Natural killer cell treated with Interleukin-12 subunit alpha and Interleukin-12 subunit beta and Interleukin-15 and Interleukin-18, amount 100 ng/mL, for 72 hours (primary cell): Measurements from ENCODE around the gene SLTM. TPM values are rescaled to one million over a fixed set of nuclear protein-coding genes. Genes with fewer than 3 reads are reported as not detected.
"Not testable (repeated sequence)": the region's sequence is repeated elsewhere in the genome, so short reads cannot be mapped to it uniquely, and the experiment has no call there.

ENCODE experiments used
- ATAC-seq, 2 donors: fragments of 150-1000 bp; cut with Tn5 transposase in 1 of 2; sonication (Bioruptor Pico), chemical (Tn5 transposase) in 1 of 2; 2 replicates each; pipeline ENCODE4 v1.10.0; 2021
- DNase-seq: peaks from one replicate; pipeline ENCODE4 v3.0.0; 2022; ENCODE audit warnings: low spot score
- H3K27ac Mint-ChIP-seq, 2 donors: 1 replicate in 1 of 2; 2 replicates in 1 of 2; pipeline ENCODE4 v1.8.0; 2022; ENCODE audit warnings: mixed read lengths in 2 of 2, mild to moderate bottlenecking in 1 of 2, moderate library complexity in 1 of 2
- H3K27me3 Mint-ChIP-seq, 2 donors: 1 replicate in 1 of 2; 2 replicates in 1 of 2; pipeline ENCODE4 v1.8.0; 2022; ENCODE audit warnings: mixed read lengths in 2 of 2
- H3K36me3 Mint-ChIP-seq: one replicate; pipeline ENCODE4 v1.8.0; 2022; ENCODE audit warnings: mixed read lengths
- H3K4me1 Mint-ChIP-seq, 2 donors: 1 replicate in 1 of 2; 2 replicates in 1 of 2; pipeline ENCODE4 v1.8.0; 2022; ENCODE audit warnings: low read depth in 2 of 2, mixed read lengths in 2 of 2, mild to moderate bottlenecking in 1 of 2
- H3K4me3 Mint-ChIP-seq: one replicate; pipeline ENCODE4 v1.8.0; 2022; ENCODE audit warnings: mixed read lengths
- H3K9me3 Mint-ChIP-seq: 2 replicates; pipeline ENCODE4 v1.8.0; 2022; ENCODE audit warnings: mixed read lengths
- total RNA-seq, 2 donors: library from RNA; stranded (reverse); gene quantifications; one replicate each; pipeline ENCODE4 v1.2.3, GENCODE V29; 2022

Gene SLTM
- total RNA-seq, 2 donors from 2014 or later, result 131 to 163 TPM

DNA sequence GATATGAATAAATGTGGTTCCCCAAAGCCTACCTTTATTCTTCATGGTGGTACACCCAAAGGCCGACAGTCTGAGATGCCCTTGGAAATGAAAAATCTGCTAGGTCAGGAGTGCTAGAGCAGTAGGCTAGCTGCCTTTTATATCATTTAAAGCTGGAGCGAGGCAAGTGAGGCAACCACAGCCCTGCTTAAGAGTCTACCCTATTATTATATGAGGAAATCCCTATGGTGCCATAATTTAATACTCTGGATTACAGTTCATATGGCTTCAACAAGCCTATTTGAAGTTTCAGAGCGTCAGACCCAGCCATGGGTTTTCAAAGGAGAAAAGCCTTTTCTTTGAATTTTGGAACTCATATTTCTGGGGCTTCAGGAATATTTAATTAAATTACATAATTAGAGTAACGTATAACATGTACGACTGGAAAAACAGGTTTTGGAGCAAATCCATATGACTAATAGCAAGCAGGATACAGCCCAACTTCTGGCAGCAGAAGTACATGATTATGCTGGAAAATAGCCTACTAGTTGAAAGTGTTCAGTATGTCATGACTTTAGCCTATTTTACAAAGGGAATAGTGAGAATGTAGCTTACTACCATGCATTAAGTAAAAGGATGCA, 18.0 kb upstream of the SLTM start:
- Mint-ChIP-seq H3K4me3 (no peak overlapping the region), H3K27ac (no peak overlapping the region), H3K9me3 (no peaks in the 10 kb centered on the region), H3K27me3 (peaks cover 5 to 10% of the 10 kb centered on the region in 2 donors), H3K36me3 (no peaks in the 10 kb centered on the region), H3K4me1 (peaks cover 0 to 3% of the 10 kb centered on the region in 2 donors)
- DNase-seq (no peak), ATAC-seq (no peak)

- H3K9me3 Mint-ChIP-seq, result no peaks in the 10 kb centered on the region
- DNase-seq, result no peak
- peaks cover 5 to 11% of the 10 kb centered on the region in 2 donors for H3K27me3 Mint-ChIP-seq
- no peaks in the 10 kb centered on the region for H3K36me3 Mint-ChIP-seq
- H3K4me1 Mint-ChIP-seq, result no peaks in the 10 kb centered on the region
- no peak for ATAC-seq
- H3K27ac Mint-ChIP-seq, result no peak overlapping the region
- no peak overlapping the region for H3K4me3 Mint-ChIP-seq
Observed at GRCh38 chr15:58947179-58947578, 13.7 kb upstream of the SLTM start.

DNA sequence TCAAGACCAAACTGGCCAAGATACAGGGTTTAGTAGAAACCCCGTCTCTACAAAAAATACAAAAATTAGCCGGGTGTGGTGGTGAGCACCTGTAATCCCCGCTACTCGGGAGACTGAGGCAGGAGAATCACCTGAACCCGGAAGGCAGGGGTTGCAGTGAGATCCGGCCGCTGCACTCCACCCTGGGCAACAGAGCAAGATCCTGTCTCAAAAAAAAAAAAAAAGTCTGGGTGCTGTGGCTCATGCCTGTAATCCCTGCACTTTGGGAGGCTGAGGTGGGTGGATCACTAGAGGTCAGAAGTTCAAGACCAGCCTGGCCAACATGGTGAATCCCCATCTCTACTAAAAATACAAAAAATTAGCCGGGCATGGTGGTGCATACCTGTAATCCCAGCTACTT, 1.5 kb upstream of the SLTM start:
- not testable (repeated sequence) for ATAC-seq, H3K36me3 Mint-ChIP-seq, DNase-seq, H3K27me3 Mint-ChIP-seq, H3K9me3 Mint-ChIP-seq
- Mint-ChIP-seq H3K4me3 (peak overlapping the region; percentile 95), H3K4me1 (peaks cover 11 to 28% of the 10 kb centered on the region in 2 donors), H3K27ac (peak overlapping the region; percentile 92 to 97)

GRCh38 chr15:58934521-58934920, 1.0 kb upstream of the SLTM start:
- no peaks in the 10 kb centered on the region for H3K36me3 Mint-ChIP-seq
- peaks cover 0 to 5% of the 10 kb centered on the region in 2 donors for H3K27me3 Mint-ChIP-seq
- H3K27ac Mint-ChIP-seq, result peak overlapping the region; percentile 92 to 97
- ATAC-seq, result no peak
- H3K4me1 Mint-ChIP-seq, result peaks cover 11 to 28% of the 10 kb centered on the region in 2 donors
- H3K4me3 Mint-ChIP-seq, result peak overlapping the region; percentile 95
- H3K9me3 Mint-ChIP-seq, result no peaks in the 10 kb centered on the region
- DNase-seq, result no peak

- H3K36me3 Mint-ChIP-seq, result no peaks in the 10 kb centered on the region
- no peaks in the 10 kb centered on the region for H3K9me3 Mint-ChIP-seq
- H3K4me3 Mint-ChIP-seq, result peak overlapping the region; percentile 95
- ATAC-seq, result no peak
- peaks cover 0 to 4% of the 10 kb centered on the region in 2 donors for H3K27me3 Mint-ChIP-seq
- H3K4me1 Mint-ChIP-seq, result peaks cover 11 to 28% of the 10 kb centered on the region in 2 donors
- DNase-seq, result no peak
- peak overlapping the region; percentile 92 to 97 for H3K27ac Mint-ChIP-seq
Observed at GRCh38 chr15:58934114-58934447, 602 bp upstream of the SLTM start.

GRCh38 chr15:58932710-58933280, 684 bp downstream of the SLTM start:
- Mint-ChIP-seq H3K27me3 (peaks cover 0 to 2% of the 10 kb centered on the region in 2 donors), H3K36me3 (no peaks in the 10 kb centered on the region), H3K4me3 (peak overlapping the region; percentile 95), H3K27ac (peak overlapping the region; percentile 92 to 97), H3K9me3 (no peaks in the 10 kb centered on the region), H3K4me1 (peaks cover 11 to 28% of the 10 kb centered on the region in 2 donors)
- DNase-seq (no peak), ATAC-seq (peak in 1 of 2 donors; percentile 54)

DNA sequence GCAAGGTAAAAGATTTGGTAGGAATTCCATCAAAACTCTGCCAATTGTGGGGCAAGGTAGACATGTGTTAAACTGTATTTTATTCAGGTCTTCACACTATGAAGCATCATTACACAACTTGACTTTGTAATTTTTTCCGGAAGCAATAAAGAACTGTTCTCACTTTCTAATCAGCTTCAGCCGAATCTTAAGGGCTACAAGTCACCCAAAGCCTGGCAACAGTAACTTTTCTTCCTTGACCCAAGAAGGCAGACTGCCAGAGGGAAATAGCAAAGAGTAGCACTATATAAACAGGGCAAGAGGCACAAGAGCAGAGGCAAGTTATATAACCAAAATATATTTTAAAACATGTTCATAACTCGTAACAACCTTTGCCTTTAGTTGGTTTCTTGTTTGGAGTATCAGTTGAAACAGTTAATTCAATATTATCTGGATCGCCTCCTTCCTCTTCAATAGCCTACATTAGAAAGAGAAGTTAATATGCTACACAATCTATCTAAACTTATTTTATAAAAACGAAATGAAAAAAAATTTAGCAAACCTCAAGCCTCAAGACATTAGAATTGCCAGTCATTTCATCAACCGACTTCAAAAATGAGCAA, 1.4 kb downstream of the SLTM start:
- Mint-ChIP-seq H3K27me3 (no peaks in the 10 kb centered on the region), H3K4me3 (peak overlapping the region; percentile 95), H3K4me1 (peaks cover 11 to 28% of the 10 kb centered on the region in 2 donors), H3K36me3 (no peaks in the 10 kb centered on the region), H3K27ac (peak overlapping the region; percentile 92 to 97), H3K9me3 (no peaks in the 10 kb centered on the region)
- no peak for DNase-seq
- no peak for ATAC-seq

DNA sequence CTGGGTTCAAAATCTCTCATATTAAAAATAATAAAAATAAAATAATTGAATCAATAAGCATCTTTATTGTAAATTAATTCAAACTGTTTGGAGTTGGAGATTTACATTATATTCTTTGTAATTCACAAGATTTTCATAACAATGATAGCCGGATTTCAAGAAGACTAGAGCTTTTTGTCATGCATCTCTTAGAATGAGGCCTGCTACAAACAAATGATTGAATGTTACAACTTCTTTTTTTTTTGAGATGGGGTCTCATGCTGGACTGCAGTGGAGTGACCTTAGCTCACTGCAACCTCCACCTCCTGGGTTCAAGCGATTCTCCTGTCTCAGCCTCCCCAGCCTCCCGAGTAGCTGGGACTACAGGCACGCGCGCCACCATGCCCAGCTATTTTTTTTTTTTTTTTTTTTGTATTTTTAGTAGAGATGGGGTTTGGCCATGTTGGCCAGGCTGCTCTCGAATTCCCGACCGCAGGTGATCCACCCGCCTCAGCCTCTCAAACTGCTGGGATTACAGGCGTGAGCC, 3.5 kb downstream of the SLTM start:
- H3K36me3 Mint-ChIP-seq, result no peaks in the 10 kb centered on the region
- peaks cover 13 to 28% of the 10 kb centered on the region in 2 donors for H3K4me1 Mint-ChIP-seq
- no peak overlapping the region for H3K4me3 Mint-ChIP-seq
- no peak overlapping the region for H3K27ac Mint-ChIP-seq
- DNase-seq (no peak), ATAC-seq (no peak)
- no peaks in the 10 kb centered on the region for H3K9me3 Mint-ChIP-seq
- no peaks in the 10 kb centered on the region for H3K27me3 Mint-ChIP-seq

GRCh38 chr15:58926823-58927222, 6.7 kb downstream of the SLTM start:
- Mint-ChIP-seq H3K36me3 (no peaks in the 10 kb centered on the region), H3K27ac (no peak overlapping the region), H3K4me3 (no peak overlapping the region), H3K9me3 (no peaks in the 10 kb centered on the region), H3K4me1 (peaks cover 10 to 18% of the 10 kb centered on the region in 2 donors), H3K27me3 (no peaks in the 10 kb centered on the region)
- ATAC-seq (no peak), DNase-seq (no peak)

GRCh38 chr15:58924327-58924726, 9.2 kb downstream of the SLTM start:
- Mint-ChIP-seq H3K27ac (peak overlapping the region in 1 of 2 donors; percentile 23), H3K9me3 (no peaks in the 10 kb centered on the region), H3K4me1 (peaks cover 8 to 11% of the 10 kb centered on the region in 2 donors), H3K27me3 (no peaks in the 10 kb centered on the region), H3K4me3 (no peak overlapping the region), H3K36me3 (no peaks in the 10 kb centered on the region)
- no peak for ATAC-seq
- DNase-seq, result no peak

GRCh38 chr15:58923696-58924300, 9.7 kb downstream of the SLTM start:
- Mint-ChIP-seq H3K27me3 (no peaks in the 10 kb centered on the region), H3K4me1 (peaks cover 8 to 11% of the 10 kb centered on the region in 2 donors), H3K4me3 (no peak overlapping the region), H3K9me3 (no peaks in the 10 kb centered on the region), H3K36me3 (no peaks in the 10 kb centered on the region), H3K27ac (peak overlapping the region in 1 of 2 donors; percentile 23)
- ATAC-seq (no peak), DNase-seq (no peak)

DNA sequence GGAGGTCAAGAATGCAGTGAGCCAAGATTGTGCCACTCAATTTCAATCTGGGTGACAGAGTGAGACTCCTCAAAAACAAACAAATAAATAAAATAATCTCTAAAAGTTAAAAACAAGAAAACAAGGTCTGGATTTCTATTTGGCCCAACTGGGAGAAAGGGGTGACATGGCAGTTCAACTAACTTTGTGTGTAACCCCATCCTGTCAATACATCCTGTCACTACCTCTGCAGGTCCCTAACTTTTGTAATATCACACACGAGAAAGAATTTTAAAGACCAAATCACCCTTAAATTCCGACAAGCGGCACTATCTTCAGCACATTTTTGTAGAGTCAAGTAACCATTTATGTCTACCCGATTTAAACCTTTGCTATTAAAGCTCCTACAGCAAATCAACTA, 10.2 kb downstream of the SLTM start:
- Mint-ChIP-seq H3K36me3 (no peaks in the 10 kb centered on the region), H3K27me3 (no peaks in the 10 kb centered on the region), H3K27ac (no peak overlapping the region), H3K9me3 (no peaks in the 10 kb centered on the region), H3K4me1 (peaks cover 8 to 11% of the 10 kb centered on the region in 2 donors), H3K4me3 (no peak overlapping the region)
- DNase-seq (no peak), ATAC-seq (no peak)

GRCh38 chr15:58921267-58921790, 12.2 kb downstream of the SLTM start:
- Mint-ChIP-seq H3K27ac (no peak overlapping the region), H3K27me3 (no peaks in the 10 kb centered on the region), H3K36me3 (no peaks in the 10 kb centered on the region), H3K4me3 (no peak overlapping the region), H3K9me3 (no peaks in the 10 kb centered on the region), H3K4me1 (peaks cover 13 to 17% of the 10 kb centered on the region in 2 donors)
- ATAC-seq, result no peak
- DNase-seq, result no peak

DNA sequence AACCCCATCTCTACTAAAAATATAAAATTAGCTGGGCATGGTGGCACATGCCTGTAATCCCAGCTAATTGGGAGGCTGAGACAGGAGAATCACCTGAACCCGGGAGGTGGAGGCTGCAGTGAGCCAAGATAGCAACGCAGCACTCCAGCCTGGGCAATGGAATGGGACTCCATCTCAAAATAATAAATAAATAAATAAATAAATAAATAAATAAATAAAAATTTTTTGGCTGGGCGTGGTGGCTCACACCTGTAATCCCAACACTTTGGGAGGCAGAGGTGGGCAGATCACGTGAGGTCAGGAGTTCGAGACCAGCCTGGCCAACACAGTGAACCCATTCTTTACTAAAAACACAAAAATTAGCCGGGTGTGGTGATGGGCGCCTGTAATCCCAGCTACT, 13.0 kb downstream of the SLTM start:
- H3K4me1 Mint-ChIP-seq, result peaks cover 14 to 17% of the 10 kb centered on the region in 2 donors
- not testable (repeated sequence) for DNase-seq, ATAC-seq, H3K36me3 Mint-ChIP-seq, H3K4me3 Mint-ChIP-seq, H3K9me3 Mint-ChIP-seq, H3K27me3 Mint-ChIP-seq, H3K27ac Mint-ChIP-seq
